Measurements from ENCODE around the gene TAF1L. TPM values are rescaled to one million over a fixed set of nuclear protein-coding genes. Genes with fewer than 3 reads are reported as not detected.
"Not testable (repeated sequence)": the region's sequence is repeated elsewhere in the genome, so short reads cannot be mapped to it uniquely, and the experiment has no call there.

Gene TAF1L
- total RNA-seq, 4 donors from 2014 or later: not detected

DNA sequence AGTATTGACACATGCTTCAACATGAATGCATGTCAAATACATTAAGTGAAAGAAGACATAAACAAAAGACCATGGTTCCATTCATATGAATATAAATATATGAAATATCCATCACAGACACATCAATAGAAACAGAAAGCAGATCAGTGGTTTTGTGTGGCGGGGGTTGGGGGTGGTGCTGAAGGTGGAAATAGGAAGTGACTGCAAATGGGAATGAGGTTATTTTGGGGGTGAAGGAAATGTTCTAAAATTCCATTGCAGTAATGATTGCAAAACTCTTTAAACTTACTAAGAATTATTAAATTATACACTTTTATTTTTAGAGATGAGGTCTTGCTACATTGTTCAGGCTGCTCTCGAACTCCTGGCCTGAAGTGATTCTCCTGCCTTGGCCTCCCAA, 28.7 kb downstream of the TAF1L start:
- in situ Hi-C loops (cut with MboI; ENCODE audit: low sequenced_read_pairs in 4 of 4): loop anchor here in 1 of 4 donors (25.0 kb wide), 1 partner anchor 205 kb away; no protein-coding TSS in a partner anchor
- H3K27me3 ChIP-seq: no peaks in the 10 kb centered on the region
- H3K27ac ChIP-seq: no peak overlapping the region
- no peaks in the 10 kb centered on the region for H3K36me3 ChIP-seq
- H3K4me1 ChIP-seq: no peaks in the 10 kb centered on the region
- no peaks in the 10 kb centered on the region for H3K9me3 ChIP-seq
- DNase-seq: no peak
- TF ChIP-seq POLR2A (IDR thresholded peaks at IDR 0.05) (no peak), CTCF (IDR thresholded peaks at IDR 0.05 in 4 of 5, conservative IDR thresholded peaks at IDR 0.05 in 1 of 5) (no peak)
- H3K4me3 ChIP-seq: no peak overlapping the region
- no peak for ATAC-seq
- intact Hi-C loops (cut with DNase I; ENCODE audit: low total_unique reads): no loop called here

- in situ Hi-C loops (cut with MboI; ENCODE audit: low sequenced_read_pairs in 4 of 4): loop anchor here in 1 of 4 donors (25.0 kb wide), 1 partner anchor 208 kb away; no protein-coding TSS in a partner anchor
- H3K4me1 ChIP-seq: no peaks in the 10 kb centered on the region
- no peak for TF ChIP-seq POLR2A (IDR thresholded peaks at IDR 0.05)
- no peak for TF ChIP-seq CTCF (IDR thresholded peaks at IDR 0.05 in 4 of 5, conservative IDR thresholded peaks at IDR 0.05 in 1 of 5)
- no peak overlapping the region for H3K27ac ChIP-seq
- no peaks in the 10 kb centered on the region for H3K36me3 ChIP-seq
- DNase-seq (no peak), ATAC-seq (no peak)
- H3K4me3 ChIP-seq: no peak overlapping the region
- H3K27me3 ChIP-seq: no peaks in the 10 kb centered on the region
- intact Hi-C loops (cut with DNase I; ENCODE audit: low total_unique reads): no loop called here
- H3K9me3 ChIP-seq: no peaks in the 10 kb centered on the region
Measured at GRCh38 chr9:32603914-32604852, 31.3 kb downstream of the TAF1L start.

- ATAC-seq; in situ Hi-C loops (cut with MboI; ENCODE audit: low sequenced_read_pairs in 4 of 4); H3K9me3 ChIP-seq; H3K36me3 ChIP-seq; H3K4me1 ChIP-seq; DNase-seq; H3K4me3 ChIP-seq; H3K27ac ChIP-seq; intact Hi-C loops (cut with DNase I; ENCODE audit: low total_unique reads); H3K27me3 ChIP-seq: not testable (repeated sequence)
Measured at GRCh38 chr9:32599021-32599420, 36.4 kb downstream of the TAF1L start.

DNA sequence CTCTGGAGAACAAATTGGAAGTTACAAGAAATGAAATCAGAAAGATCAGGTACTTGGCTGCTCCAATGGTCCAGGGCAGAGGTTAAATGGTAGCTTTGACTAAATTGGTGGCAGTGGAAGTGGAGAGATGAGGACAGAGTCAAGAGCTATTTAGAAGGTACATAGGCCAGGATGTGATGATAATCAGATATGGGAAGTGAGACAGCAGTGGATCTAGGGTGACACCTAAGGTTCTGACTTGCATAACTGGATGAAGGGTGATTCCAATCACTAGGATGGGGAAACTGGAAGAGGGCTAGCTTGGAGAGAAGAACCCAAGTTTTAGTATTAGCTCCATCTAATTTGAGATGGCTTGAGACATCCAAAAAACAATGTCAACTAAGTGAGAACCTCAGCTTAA, 38.5 kb downstream of the TAF1L start:
- ATAC-seq: no peak
- intact Hi-C loops (cut with DNase I; ENCODE audit: low total_unique reads): no loop called here
- no peaks in the 10 kb centered on the region for H3K27me3 ChIP-seq
- H3K9me3 ChIP-seq: no peaks in the 10 kb centered on the region
- no peak overlapping the region for H3K4me3 ChIP-seq
- DNase-seq: no peak
- H3K4me1 ChIP-seq: no peaks in the 10 kb centered on the region
- H3K27ac ChIP-seq: no peak overlapping the region
- TF ChIP-seq CTCF (IDR thresholded peaks at IDR 0.05 in 4 of 5, conservative IDR thresholded peaks at IDR 0.05 in 1 of 5) (no peak), POLR2A (IDR thresholded peaks at IDR 0.05) (no peak)
- no peaks in the 10 kb centered on the region for H3K36me3 ChIP-seq
- in situ Hi-C loops (cut with MboI; ENCODE audit: low sequenced_read_pairs in 4 of 4): no loop called here

GRCh38 chr9:32596096-32596865, 39.2 kb downstream of the TAF1L start:
- no peak overlapping the region for H3K27ac ChIP-seq
- no peaks in the 10 kb centered on the region for H3K9me3 ChIP-seq
- H3K4me3 ChIP-seq: no peak overlapping the region
- no peak for TF ChIP-seq CTCF (IDR thresholded peaks at IDR 0.05 in 4 of 5, conservative IDR thresholded peaks at IDR 0.05 in 1 of 5)
- no peak for TF ChIP-seq POLR2A (IDR thresholded peaks at IDR 0.05)
- H3K27me3 ChIP-seq: no peaks in the 10 kb centered on the region
- no peaks in the 10 kb centered on the region for H3K36me3 ChIP-seq
- H3K4me1 ChIP-seq: no peaks in the 10 kb centered on the region
- intact Hi-C loops (cut with DNase I; ENCODE audit: low total_unique reads) (no loop called here), in situ Hi-C loops (cut with MboI; ENCODE audit: low sequenced_read_pairs in 4 of 4) (no loop called here)
- DNase-seq (no peak), ATAC-seq (no peak)
